Small intestine (tissue), 7 donors: Measurements from ENCODE around the gene FHIP1B. TPM values are rescaled to one million over a fixed set of nuclear protein-coding genes. Genes with fewer than 3 reads are reported as not detected.

Experiments
- DNase-seq, 2 donors: peaks; one replicate each; pipeline versions ENCODE4 v3.0.0 to v3.0.0-alpha.2; 2013
- FAIRE-seq: peaks from 2 replicates; lab custom pipeline; 2012; peaks lifted over from hg19 to GRCh38; lab: Jason Lieb, UNC
- H3K27ac ChIP-seq, 3 donors: one replicate each; pipeline ENCODE4 v1.5.1; 2013; ENCODE audit warnings: low read length in 2 of 3, mild to moderate bottlenecking in 2 of 3, control low read depth in 1 of 3, inconsistent platforms in 1 of 3, low read depth in 1 of 3, moderate library complexity in 1 of 3
- H3K27me3 ChIP-seq, 3 donors: one replicate each; pipeline ENCODE4 v1.6.1; 2013; ENCODE audit warnings: low read length in 3 of 3, inconsistent platforms in 1 of 3; ENCODE audit not compliant: control insufficient read depth in 3 of 3, insufficient read depth in 3 of 3
- H3K36me3 ChIP-seq, 3 donors: one replicate each; pipeline ENCODE4 v1.6.1; 2013; ENCODE audit warnings: low read length in 3 of 3, inconsistent platforms in 1 of 3, low read depth in 1 of 3, mild to moderate bottlenecking in 1 of 3, moderate library complexity in 1 of 3; ENCODE audit not compliant: control insufficient read depth in 3 of 3, insufficient read depth in 2 of 3
- H3K4me1 ChIP-seq, 3 donors: one replicate each; pipeline ENCODE4 v1.6.1; 2013; ENCODE audit warnings: low read length in 2 of 3, inconsistent platforms in 1 of 3, low read depth in 1 of 3, mild to moderate bottlenecking in 1 of 3, moderate library complexity in 1 of 3; ENCODE audit not compliant: control insufficient read depth in 3 of 3, insufficient read depth in 2 of 3
- H3K4me3 ChIP-seq, 3 donors: one replicate each; pipeline ENCODE4 v1.5.1; 2013; ENCODE audit warnings: low read length in 3 of 3, control low read depth in 1 of 3, inconsistent platforms in 1 of 3, low read depth in 1 of 3, mild to moderate bottlenecking in 1 of 3, moderate library complexity in 1 of 3
- H3K9me3 ChIP-seq, 2 donors: one replicate each; pipeline ENCODE4 v1.6.1; 2013; ENCODE audit warnings: low read depth in 1 of 2, low read length in 1 of 2; ENCODE audit not compliant: control insufficient read depth in 2 of 2, insufficient read depth in 1 of 2
- WGBS, 3 donors: extraction: QIAGEN DNeasy Blood & Tissue Kit; methylation state at CpG; one replicate each; pipeline ENCODE4 v1.1.7; 2013; 5-methylcytosine and 5-hydroxymethylcytosine counted together
- polyA plus RNA-seq, 4 donors: library from polyadenylated mRNA; stranded (reverse) in 3 of 4; unstranded in 1 of 4; fragments of 200-250 nt in 3 of 4; fragments of 120-200 nt in 1 of 4; gene quantifications; one replicate each; pipeline versions ENCODE4 v1.2.1 to v1.2.3, GENCODE V29; 2013
- donor health status: healthy with polysubstance abuse.
- donor health status: control.
- donor health status: control.
- donor health status: Bipolar disorder and iron deficiency.
- donor health status: healthy.

Gene FHIP1B
- polyA plus RNA-seq, 4 donors: 63.4 to 157 (median 121) TPM

DNA sequence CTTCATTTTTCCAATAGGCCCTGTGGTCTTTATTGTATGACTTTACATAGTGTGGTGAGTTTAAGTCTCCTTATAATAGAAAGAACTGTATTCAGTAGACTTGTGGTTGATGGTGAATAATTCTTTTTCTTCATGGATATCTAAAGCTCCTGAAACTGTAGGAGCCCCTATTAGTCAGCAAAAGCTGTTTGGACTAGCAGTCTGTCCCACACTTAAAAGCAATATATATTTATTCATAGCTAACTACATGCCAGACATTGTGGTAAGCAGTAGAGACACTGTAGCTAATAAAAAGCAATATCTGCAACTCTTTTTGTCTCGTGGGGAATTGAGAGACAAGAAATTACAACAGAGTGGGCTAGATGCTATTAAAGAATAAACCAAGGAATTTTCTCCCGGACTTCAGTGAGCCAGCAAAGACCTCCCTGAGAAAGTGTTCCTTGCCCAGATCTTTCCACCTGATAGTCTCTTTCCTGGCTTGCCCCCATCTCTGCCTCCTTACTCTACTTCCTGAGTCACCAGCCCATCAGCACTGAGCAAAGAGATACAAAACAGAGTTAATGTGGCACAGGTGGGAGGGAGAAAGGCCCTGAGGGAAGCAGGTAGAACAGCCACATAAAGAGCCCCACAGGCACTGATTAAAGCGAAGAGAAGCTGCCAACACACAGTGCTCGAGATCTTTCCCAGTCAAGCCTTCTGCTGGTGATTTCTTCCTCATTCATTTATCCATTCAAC lies 36.8 kb downstream of the FHIP1B start:
- no peaks in the 10 kb centered on the region for H3K4me1 ChIP-seq
- FAIRE-seq: no peak
- 84 to 88% (median 87%) methylated on average over 4 of the region's 4 CpGs for WGBS, 3 donors
- peaks cover 0 to 8% (median 0%) of the 10 kb centered on the region in 3 donors for H3K36me3 ChIP-seq
- DNase-seq: no peak
- H3K4me3 ChIP-seq: no peak overlapping the region
- H3K27ac ChIP-seq: no peak overlapping the region
- H3K27me3 ChIP-seq: peaks cover 0 to 3% (median 0%) of the 10 kb centered on the region in 3 donors
- no peaks in the 10 kb centered on the region for H3K9me3 ChIP-seq

DNA sequence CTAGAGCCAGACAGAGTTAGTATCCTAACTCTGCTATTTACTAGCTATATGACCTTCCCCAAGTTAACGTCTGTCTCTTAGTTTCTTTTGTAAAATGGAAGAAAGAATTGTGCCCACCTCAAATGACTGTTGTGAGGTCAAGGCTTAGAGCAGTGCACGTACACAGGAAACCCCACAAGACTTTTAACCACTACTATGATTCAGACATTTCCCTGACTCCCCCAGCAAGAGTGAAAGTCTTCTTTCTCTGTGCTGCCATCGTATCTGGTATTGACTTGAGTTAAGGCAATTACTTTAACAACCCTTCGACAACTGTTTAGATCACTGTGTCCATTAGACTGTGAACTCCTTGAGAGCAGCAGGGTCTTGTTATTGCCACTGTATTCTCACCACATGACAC lies 38.0 kb downstream of the FHIP1B start:
- H3K27ac ChIP-seq: no peak overlapping the region
- H3K4me1 ChIP-seq: no peaks in the 10 kb centered on the region
- DNase-seq: no peak
- H3K9me3 ChIP-seq: no peaks in the 10 kb centered on the region
- peaks cover 0 to 8% (median 0%) of the 10 kb centered on the region in 3 donors for H3K36me3 ChIP-seq
- no peak overlapping the region for H3K4me3 ChIP-seq
- no peak for FAIRE-seq
- H3K27me3 ChIP-seq: peaks cover 0 to 3% (median 0%) of the 10 kb centered on the region in 3 donors
- WGBS, 3 donors: 47 to 54% (median 50%) methylated on average over 4 of the region's 4 CpGs

DNA sequence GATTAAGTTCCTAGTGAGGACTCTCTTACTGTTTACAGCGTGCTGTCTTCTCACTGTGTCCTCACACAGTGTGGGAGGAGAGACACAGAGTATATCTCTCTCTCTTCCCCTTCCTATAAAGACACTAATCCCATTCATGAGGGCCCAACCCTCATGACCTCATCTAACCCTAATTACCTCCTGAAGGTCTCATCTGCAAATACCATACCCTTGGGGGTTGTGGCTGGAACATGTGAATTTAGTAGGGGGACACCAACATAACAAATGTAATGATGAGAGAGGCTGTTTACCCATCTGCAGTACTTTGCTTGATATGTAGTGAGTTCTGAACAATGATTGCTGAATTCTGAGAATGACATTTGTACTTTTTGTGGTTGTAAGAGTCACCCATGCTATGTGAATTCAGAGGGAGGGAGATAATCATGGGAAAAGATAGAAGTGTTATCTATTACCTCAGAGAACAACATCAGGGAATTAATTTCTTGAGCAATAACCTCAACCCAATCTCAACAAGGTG lies 40.3 kb downstream of the FHIP1B start:
- Histone ChIP-seq H3K27me3 (peaks cover 0 to 3% (median 0%) of the 10 kb centered on the region in 3 donors), H3K36me3 (no peaks in the 10 kb centered on the region), H3K4me3 (no peak overlapping the region), H3K9me3 (no peaks in the 10 kb centered on the region), H3K27ac (no peak overlapping the region), H3K4me1 (no peaks in the 10 kb centered on the region)
- 76 to 81% (median 80%) methylated on average over 1 of the region's 1 CpG for WGBS, 3 donors
- no peak for DNase-seq
- no peak for FAIRE-seq

DNA sequence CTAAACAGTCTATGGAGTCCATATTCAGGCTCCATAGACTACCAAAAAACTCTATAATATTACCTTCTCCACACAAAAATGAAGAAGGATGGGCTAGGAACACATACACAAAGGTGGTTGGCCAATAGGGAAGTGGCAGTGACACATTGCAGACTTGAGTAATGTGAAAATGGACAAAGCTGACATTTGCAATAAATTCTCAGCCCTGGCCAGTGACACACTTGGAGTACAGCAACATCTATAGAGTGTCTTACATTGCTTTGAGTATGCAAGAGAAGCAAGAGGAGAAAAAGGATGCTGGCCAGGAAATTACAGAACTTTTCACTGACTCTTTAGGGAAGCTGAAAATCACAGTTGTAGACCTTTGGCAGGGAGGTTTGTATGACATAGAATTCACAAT lies 42.7 kb downstream of the FHIP1B start:
- FAIRE-seq (no peak), DNase-seq (no peak)
- Histone ChIP-seq H3K36me3 (no peaks in the 10 kb centered on the region), H3K4me3 (no peak overlapping the region), H3K4me1 (no peaks in the 10 kb centered on the region), H3K27ac (no peak overlapping the region), H3K9me3 (no peaks in the 10 kb centered on the region), H3K27me3 (peaks cover 0 to 3% (median 0%) of the 10 kb centered on the region in 3 donors)

DNA sequence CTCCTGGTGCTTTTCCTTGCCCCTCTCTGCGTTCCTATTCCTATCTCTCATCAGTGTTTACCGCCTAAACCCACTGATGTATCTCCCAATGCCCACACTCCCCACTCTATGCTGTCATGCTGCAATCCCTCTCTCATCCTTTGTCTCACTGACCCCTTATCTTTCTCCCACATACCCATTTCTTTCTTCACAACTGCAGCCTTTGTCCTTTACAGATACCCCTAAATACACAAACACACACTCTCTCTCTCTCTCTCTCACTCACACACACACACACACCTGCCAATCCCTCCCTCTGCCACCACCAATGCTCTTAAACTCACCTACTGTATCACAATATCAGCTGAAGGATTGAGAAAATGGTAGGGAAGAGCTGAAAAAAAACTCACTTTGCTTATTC lies 59.0 kb downstream of the FHIP1B start:
- FAIRE-seq: no peak
- Histone ChIP-seq H3K27ac (no peak overlapping the region), H3K4me3 (no peak overlapping the region), H3K27me3 (no peaks in the 10 kb centered on the region), H3K4me1 (no peaks in the 10 kb centered on the region), H3K9me3 (no peaks in the 10 kb centered on the region), H3K36me3 (no peaks in the 10 kb centered on the region)
- no peak for DNase-seq
- 52 to 69% (median 57%) methylated on average over 2 of the region's 2 CpGs for WGBS, 3 donors

DNA sequence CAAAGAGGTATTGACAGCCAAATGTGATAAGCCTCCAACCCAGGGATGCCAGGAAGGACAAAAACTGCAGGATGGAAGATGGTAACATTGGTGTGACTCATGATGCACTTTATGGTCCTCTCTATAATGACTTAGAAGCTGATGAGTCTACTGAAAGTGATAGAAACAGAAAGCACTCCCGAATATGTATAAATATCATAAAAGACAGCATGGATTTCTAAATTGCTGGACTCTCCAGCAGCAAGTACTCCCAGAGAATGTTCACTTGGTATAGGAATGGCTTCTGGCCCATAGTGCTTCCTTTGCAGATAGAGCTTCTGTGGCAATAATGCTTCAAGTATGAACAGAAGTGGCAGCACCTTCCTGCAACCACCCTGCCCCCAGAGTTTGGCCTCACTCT lies 64.2 kb downstream of the FHIP1B start, which contains the start of gene OR52B2:
OR52B2 (minus strand) TSS at position 101 of the 400 bp plus-strand sequence; CDS start at position 101, 0 bp downstream.
- WGBS, 3 donors: 37 to 77% (median 70%) methylated on average over 1 of the region's 1 CpG
- H3K4me1 ChIP-seq: no peaks in the 10 kb centered on the region
- FAIRE-seq: no peak
- DNase-seq: no peak
- no peaks in the 10 kb centered on the region for H3K36me3 ChIP-seq
- H3K4me3 ChIP-seq: no peak within 1 kb of the TSS
- H3K9me3 ChIP-seq: no peaks in the 10 kb centered on the region
- no peak within 1 kb of the TSS for H3K27ac ChIP-seq
- H3K27me3 ChIP-seq: no peaks in the 10 kb centered on the region

Other genes with a start within 250 kb of the FHIP1B start
- not detected for gene OR52L1, start 247.7 kb downstream of the FHIP1B start, polyA plus RNA-seq
- under 1 TPM in 1 of 4 donors, not detected in 3; 0.01 TPM for gene OR56A4, start 227.7 kb downstream of the FHIP1B start, polyA plus RNA-seq
- under 1 TPM in 1 of 4 donors, not detected in 3; under 0.01 TPM for gene OR56A1, start 203.9 kb downstream of the FHIP1B start, polyA plus RNA-seq
- gene OR56B4, start 127.0 kb downstream of the FHIP1B start, polyA plus RNA-seq: under 1 TPM in 1 of 4 donors, not detected in 3; 0.31 TPM
- gene OR52B2, start 64.3 kb downstream of the FHIP1B start, polyA plus RNA-seq: not detected
- gene OR52W1, start 35.4 kb downstream of the FHIP1B start, polyA plus RNA-seq: under 1 TPM in 1 of 4 donors, not detected in 3; 0.12 TPM
- gene C11orf42, start 29.1 kb downstream of the FHIP1B start, polyA plus RNA-seq: under 1 TPM in 1 of 4 donors, not detected in 3; 0.66 TPM
- under 1 TPM in 2 of 4 donors, not detected in 2; 0.09 to 0.32 TPM for gene CNGA4, start 4.5 kb upstream of the FHIP1B start, polyA plus RNA-seq
- under 1 TPM in 2 of 4 donors, not detected in 2; 0.06 TPM for gene CCKBR, start 25.2 kb upstream of the FHIP1B start, polyA plus RNA-seq
- gene CAVIN3, start 85.9 kb upstream of the FHIP1B start, polyA plus RNA-seq: 10 to 100 TPM in 3 of 4 donors, 1 to 10 TPM in 1; 2.0 to 29.6 (median 12.3) TPM
- gene SMPD1, start 155.8 kb upstream of the FHIP1B start, polyA plus RNA-seq: 10 to 100 TPM; 22.0 to 41.2 (median 29.3) TPM
- 10 to 100 TPM in 2 of 4 donors, 1 to 10 TPM in 2; 2.5 to 17.8 (median 11.9) TPM for gene APBB1, start 184.5 kb upstream of the FHIP1B start, polyA plus RNA-seq
- 1 to 10 TPM in 3 of 4 donors, under 1 TPM in 1; 0.85 to 5.7 (median 3.3) TPM for gene HPX, start 206.4 kb upstream of the FHIP1B start, polyA plus RNA-seq
- 10 to 100 TPM; 11.0 to 96.4 (median 39.3) TPM for gene TRIM3, start 239.3 kb upstream of the FHIP1B start, polyA plus RNA-seq
- 10 to 100 TPM; 48.5 to 68.8 (median 64.1) TPM for gene ARFIP2, start 246.7 kb upstream of the FHIP1B start, polyA plus RNA-seq
- gene TIMM10B, start 246.9 kb upstream of the FHIP1B start, polyA plus RNA-seq: 10 to 100 TPM; 15.9 to 47.1 (median 23.9) TPM